SIG-M5 (cell line): ENCODE data around the gene SPART.
"Not testable (repeated sequence)": the region's sequence is repeated elsewhere in the genome, so short reads cannot be mapped to it uniquely, and the experiment has no call there.

ENCODE experiments used
- DNase-seq: peaks from one replicate; lab custom pipeline; 2025; lab: John Stamatoyannopoulos, UW

The SPART gene

DNA sequence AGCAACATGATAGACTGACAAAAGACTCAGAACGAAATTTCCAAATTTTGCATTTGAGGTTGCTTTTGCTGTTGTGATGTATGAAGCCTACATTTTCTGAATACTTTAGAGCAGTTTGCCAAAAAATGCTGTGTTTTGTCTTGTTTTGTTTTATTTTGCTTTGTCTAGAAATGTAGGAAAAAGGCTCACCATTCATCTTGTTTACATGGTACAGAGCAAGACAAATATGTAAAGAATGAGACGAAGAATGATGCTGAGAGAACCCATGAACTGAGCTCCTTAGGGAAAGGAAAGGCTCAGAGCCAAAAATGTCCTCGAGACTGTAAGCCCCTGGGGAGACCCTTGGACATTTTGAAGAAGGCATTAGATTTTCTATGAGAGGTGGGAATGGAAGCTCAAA, 6.8 kb upstream of the SPART start:
- no peak for DNase-seq

- no peak for DNase-seq
Measured at GRCh38 chr13:36352350-36352749, 6.2 kb upstream of the SPART start.

GRCh38 chr13:36347531-36348210, 1.5 kb upstream of the SPART start:
- no peak for DNase-seq

DNA sequence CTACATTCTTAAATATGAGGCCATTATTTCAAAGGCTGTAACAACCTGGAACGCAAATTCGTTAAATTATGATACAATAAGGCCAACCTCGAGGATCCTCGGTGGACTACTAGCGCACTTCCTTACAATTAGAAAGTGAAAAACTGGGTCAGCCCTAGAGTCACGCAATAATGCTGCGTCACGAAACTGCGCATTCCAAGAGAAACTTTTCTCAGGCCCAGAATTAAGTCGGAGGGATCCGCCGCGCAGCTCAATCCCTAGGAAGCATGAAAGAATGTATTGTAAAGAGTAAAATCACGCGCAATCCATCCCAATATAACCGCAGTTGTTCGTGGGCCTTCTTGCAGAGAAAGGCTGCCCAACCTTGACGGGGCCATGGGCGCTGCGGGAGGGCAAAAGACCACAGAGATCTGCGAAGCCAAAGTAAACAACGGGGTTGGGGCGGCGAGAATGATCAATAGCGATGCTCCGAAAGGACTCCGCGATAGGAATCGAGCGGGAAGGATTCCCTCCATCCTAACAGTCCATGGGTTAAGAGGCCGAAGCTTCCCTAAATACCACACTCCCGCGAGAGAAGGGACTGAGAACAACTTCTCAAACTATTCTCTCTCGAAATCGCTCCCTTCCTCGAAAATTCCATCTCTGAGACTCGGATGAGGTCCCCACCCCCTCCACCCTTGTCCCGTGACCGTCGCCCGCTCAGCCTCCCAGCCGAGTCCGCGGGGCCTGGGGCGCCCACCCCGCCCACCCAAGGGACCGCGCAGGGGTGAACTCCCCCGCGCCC, 564 bp downstream of the SPART start:
- DNase-seq: peak; percentile 35

- no peak for DNase-seq
Measured at GRCh38 chr13:36344886-36345437, 1.2 kb downstream of the SPART start.

GRCh38 chr13:36344173-36344572, 2.0 kb downstream of the SPART start:
- DNase-seq: peak; percentile 69

DNA sequence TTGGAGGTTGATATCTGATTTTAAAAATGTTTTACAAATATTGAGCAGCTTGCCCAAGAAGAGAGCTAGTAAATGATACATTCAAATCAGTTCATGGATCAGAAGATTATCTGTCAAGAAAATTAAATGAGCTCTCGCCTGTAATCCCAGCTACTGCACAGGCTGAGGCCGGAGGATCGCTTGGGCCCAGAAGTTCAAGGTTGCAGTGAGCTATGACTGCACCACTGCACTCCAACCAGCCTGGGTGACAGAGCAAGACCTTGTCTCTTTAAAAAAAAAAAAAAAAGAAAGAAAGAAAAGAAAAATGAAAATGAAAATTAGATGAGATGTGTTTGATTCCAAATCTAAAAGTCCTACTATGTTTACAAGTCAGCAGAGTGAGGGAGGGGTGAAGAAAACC, 2.4 kb downstream of the SPART start:
- no peak for DNase-seq

DNA sequence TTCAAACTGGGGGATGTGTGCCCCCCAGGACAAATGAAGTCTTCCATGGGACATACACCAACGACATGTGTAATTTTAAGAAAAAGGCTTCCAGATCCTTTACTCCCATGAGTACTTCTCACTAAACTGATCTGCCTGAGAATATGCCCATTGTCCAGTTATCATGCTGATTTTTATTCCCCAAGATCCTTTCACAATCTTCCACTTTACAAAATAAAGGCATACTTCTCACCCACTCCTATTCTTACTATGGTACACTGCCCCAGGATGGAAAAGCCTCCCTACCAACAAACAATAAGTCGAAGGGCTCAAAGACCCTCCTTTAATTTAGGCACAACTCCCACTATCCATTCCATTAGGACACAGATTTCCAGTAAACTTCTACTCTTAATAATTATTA, 3.5 kb downstream of the SPART start:
- DNase-seq: no peak

- no peak for DNase-seq
Measured at GRCh38 chr13:36341718-36342117, 4.5 kb downstream of the SPART start.

- no peak for DNase-seq
Measured at GRCh38 chr13:36339600-36340155, 6.5 kb downstream of the SPART start.

DNA sequence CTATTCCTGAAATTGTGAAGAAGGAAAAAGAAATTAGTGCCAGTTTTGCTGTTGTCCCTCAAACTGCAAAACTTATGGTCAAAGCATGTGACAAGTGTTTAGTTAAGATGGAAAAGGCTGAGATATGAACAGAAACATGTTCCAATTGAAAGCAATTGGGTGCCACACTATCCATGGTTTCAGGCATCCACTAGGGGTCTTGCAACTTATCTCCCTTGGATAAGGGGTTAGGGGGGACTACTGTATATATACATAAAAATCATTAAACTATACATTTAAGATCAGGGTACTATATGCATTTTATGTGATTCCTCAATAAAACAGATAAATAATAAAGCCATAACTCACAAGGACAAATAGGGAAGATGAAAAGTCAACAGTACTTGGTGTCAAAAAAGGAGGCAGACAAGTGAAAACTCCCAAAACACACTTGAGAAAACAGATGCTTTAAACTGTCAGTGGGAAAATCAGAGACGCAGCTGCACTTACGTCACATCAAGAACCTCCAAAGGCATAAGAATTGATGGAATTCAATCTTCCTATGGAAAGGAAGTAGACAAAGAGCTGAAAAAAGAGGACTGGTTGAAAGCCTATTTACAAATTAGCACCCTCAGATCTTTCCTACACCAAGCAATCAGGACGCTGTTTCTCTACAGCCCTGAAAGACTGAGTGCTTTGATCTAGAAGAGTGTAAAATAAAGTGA, 8.1 kb downstream of the SPART start:
- no peak for DNase-seq

GRCh38 chr13:36332986-36333385, 13.2 kb downstream of the SPART start:
- DNase-seq: no peak

DNA sequence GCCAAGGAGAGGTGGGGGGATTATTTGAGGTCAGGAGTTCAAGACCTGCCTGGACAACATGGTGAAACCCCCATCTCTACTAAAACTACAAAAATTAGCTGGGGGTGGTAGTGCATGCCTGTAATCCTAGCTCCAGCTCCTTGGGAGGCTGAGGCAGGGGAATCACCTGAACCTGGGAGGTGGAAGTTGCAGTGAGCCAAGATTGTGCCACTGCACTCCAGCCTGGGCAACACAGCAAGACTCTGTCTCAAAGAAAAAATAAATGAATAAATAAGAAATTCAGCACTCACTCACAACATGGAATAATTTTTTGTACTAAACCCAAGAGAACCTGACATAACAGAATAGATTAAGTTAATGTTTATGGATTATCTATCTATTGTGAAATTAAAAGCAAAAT, 13.9 kb downstream of the SPART start:
- DNase-seq: not testable (repeated sequence)

DNA sequence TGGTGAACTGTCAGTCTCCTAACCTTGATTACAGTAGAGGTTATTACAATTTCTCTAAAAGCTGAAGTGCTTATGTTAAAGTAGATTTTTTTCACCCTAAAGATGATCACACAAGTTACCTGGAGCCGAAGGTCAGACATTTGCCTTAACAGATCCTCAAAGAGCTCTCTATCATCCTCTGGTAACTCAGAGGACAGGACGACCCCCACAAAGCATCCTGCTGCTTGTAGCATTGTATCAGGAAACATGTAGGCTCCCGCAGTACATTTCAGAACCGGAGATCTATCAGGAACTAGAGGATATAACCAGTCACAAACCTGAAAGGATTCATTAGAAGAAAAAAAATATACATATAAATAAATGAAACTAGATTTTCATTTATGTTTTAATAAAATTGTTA, 14.9 kb downstream of the SPART start:
- DNase-seq: no peak

GRCh38 chr13:36329361-36329760, 16.8 kb downstream of the SPART start:
- no peak for DNase-seq

DNA sequence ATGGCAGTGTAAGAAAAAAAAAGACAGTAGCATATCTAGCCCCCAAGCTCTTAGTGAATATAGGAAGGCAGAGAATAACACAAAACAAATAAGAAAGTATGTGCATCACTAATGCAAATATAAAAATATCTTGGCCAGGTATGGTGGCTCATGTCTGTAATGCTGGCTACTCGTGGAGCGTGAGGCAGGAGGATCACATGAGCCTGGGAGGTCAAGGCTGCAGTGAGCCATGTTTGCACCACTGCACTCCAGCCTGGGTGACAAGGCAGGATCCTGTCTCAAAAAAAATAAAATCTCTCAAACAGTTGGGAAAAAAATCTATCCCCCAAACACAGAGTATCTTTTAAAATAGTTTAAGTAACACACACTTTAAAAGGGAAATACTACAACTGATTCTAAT, 17.4 kb downstream of the SPART start:
- no peak for DNase-seq

DNA sequence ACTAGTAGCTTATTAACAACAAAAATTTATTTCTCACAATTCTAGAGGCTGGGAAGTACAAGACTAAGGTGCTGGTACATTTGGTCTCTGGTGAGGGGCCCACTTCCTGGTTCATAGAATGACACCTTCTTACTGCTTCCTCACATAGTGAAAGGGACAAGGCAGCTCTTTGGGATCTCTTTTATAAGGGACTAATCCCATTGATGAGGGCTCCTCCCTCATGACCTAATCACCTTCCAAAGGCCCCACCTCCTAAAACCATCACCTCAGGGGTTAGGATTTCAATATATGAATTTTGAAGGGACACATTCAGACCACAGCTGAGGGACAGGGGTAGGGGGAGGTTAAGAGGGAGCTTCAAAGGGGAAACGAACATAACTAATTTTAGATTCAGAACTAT, 20.3 kb downstream of the SPART start:
- no peak for DNase-seq

DNA sequence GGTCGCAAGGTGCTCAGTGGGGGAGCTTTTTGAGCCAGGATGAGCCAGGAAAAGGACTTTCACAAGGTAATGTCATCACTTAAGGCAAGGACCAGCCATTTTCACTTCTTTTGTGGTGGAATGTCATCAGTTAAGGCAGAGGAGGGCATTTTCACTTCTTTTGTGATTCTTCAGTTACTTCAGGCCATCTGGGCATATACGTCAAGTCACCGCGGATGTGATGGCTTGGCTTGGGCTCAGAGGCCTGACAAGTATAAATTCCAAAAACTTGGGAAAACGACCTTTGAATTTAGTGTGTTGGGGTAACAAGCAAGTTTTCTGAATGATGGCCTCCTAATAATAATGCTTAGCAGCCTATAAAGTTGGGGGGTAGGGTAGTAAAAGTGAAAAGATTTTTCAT, 21.3 kb downstream of the SPART start:
- not testable (repeated sequence) for DNase-seq

- DNase-seq: no peak
Measured at GRCh38 chr13:36323951-36324566, 22.1 kb downstream of the SPART start.

GRCh38 chr13:36323408-36323807, 22.8 kb downstream of the SPART start:
- DNase-seq: no peak

DNA sequence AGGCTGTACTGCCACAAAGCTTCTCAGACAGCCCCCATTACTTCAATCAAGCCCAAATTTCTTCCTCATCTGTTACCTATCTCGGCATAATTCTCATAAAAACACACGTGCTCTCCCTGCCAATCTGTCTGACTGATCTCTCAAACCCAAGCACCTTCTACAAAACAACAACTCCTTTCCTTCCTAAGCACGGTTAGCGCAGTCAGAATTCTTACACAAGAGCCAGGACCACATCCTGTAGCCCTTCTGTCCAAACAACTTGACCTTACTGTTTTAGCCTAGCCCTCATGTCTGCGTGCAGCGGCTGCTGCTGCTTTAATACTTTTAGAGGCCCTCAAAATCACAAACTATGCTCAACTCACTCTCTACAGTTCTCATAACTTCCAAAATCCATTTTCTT, 26.4 kb downstream of the SPART start:
- not testable (repeated sequence) for DNase-seq
